Measurements from ENCODE around the gene NHLH1.

The NHLH1 gene

GRCh38 chr1:160359559-160360226 lies 7.2 kb upstream of the NHLH1 start:
- no peak for FAIRE-seq

- FAIRE-seq = no peak
Measured at GRCh38 chr1:160360227-160360695, 6.6 kb upstream of the NHLH1 start.

- no peak for FAIRE-seq
Measured at GRCh38 chr1:160361199-160361598, 5.7 kb upstream of the NHLH1 start.

- FAIRE-seq = no peak
Measured at GRCh38 chr1:160361814-160362167, 5.1 kb upstream of the NHLH1 start.

- FAIRE-seq = no peak
Measured at GRCh38 chr1:160362168-160362957, 4.5 kb upstream of the NHLH1 start.

- FAIRE-seq = no peak
Measured at GRCh38 chr1:160363010-160363409, 3.9 kb upstream of the NHLH1 start.

- FAIRE-seq = no peak
Measured at GRCh38 chr1:160363951-160364735, 2.7 kb upstream of the NHLH1 start.

- FAIRE-seq = no peak
Measured at GRCh38 chr1:160365325-160365724, 1.5 kb upstream of the NHLH1 start.

- no peak for FAIRE-seq
Measured at GRCh38 chr1:160367516-160367900, 637 bp downstream of the NHLH1 start.

GRCh38 chr1:160367934-160368923 lies 1.4 kb downstream of the NHLH1 start:
- FAIRE-seq = no peak

GRCh38 chr1:160369087-160369486 lies 2.2 kb downstream of the NHLH1 start:
- FAIRE-seq = no peak

GRCh38 chr1:160370561-160371345 lies 3.9 kb downstream of the NHLH1 start:
- no peak for FAIRE-seq

- FAIRE-seq = no peak
Measured at GRCh38 chr1:160371346-160371631, 4.4 kb downstream of the NHLH1 start.

- no peak for FAIRE-seq
Measured at GRCh38 chr1:160371756-160372155, 4.9 kb downstream of the NHLH1 start.

GRCh38 chr1:160373696-160374095 lies 6.8 kb downstream of the NHLH1 start:
- FAIRE-seq = no peak

- FAIRE-seq = no peak
Measured at GRCh38 chr1:160374306-160375110, 7.6 kb downstream of the NHLH1 start.

GRCh38 chr1:160375788-160376524 lies 9.1 kb downstream of the NHLH1 start:
- FAIRE-seq = no peak

GRCh38 chr1:160376525-160377131 lies 9.8 kb downstream of the NHLH1 start:
- FAIRE-seq = peak; percentile 66

- FAIRE-seq = no peak
Measured at GRCh38 chr1:160377585-160378206, 10.8 kb downstream of the NHLH1 start.
